SH-SY5Y (cell line): ENCODE data around the gene ADNP.

Experiments used
- GATA2 ChIP-seq: IDR thresholded peaks from 2 replicates; pipeline ENCODE4 v1.6.1; 2011; ENCODE audit warnings: mild to moderate bottlenecking, low read depth, low read length
- GATA3 ChIP-seq: IDR thresholded peaks from 2 replicates; pipeline ENCODE4 v1.6.1; 2011; ENCODE audit warnings: low read depth, mild to moderate bottlenecking, low read length, moderate library complexity

Gene ADNP

GRCh38 chr20:50921803-50922501, 9.3 kb downstream of the ADNP start:
- TF ChIP-seq GATA2 (no peak), GATA3 (no peak)

GRCh38 chr20:50920997-50921396, 10.2 kb downstream of the ADNP start:
- TF ChIP-seq GATA2 (no peak), GATA3 (no peak)

- no peak for TF ChIP-seq GATA3
- no peak for TF ChIP-seq GATA2
These were observed 11.7 kb downstream of the ADNP start for GRCh38 chr20:50919567-50919966.

- TF ChIP-seq GATA2 (no peak), GATA3 (no peak)
These were observed 12.8 kb downstream of the ADNP start for GRCh38 chr20:50918403-50918802.

GRCh38 chr20:50916934-50917333, 14.3 kb downstream of the ADNP start:
- TF ChIP-seq GATA3 (no peak), GATA2 (no peak)

- TF ChIP-seq GATA2 = no peak
- no peak for TF ChIP-seq GATA3
These were observed 15.0 kb downstream of the ADNP start for GRCh38 chr20:50916257-50916656.

GRCh38 chr20:50915424-50915823, 15.8 kb downstream of the ADNP start:
- TF ChIP-seq GATA3 = no peak
- TF ChIP-seq GATA2 = no peak

GRCh38 chr20:50913690-50914375, 17.4 kb downstream of the ADNP start:
- TF ChIP-seq GATA2 (no peak), GATA3 (no peak)

GRCh38 chr20:50911716-50912115, 19.5 kb downstream of the ADNP start:
- TF ChIP-seq GATA2 = no peak
- TF ChIP-seq GATA3 = no peak

- TF ChIP-seq GATA3 (peak; percentile 45; the same call in 1 of the 2 replicates), GATA2 (no peak)
These were observed 20.2 kb downstream of the ADNP start for GRCh38 chr20:50911030-50911429.

GRCh38 chr20:50909413-50909812, 21.8 kb downstream of the ADNP start:
- TF ChIP-seq GATA2 = no peak
- TF ChIP-seq GATA3 = no peak

GRCh38 chr20:50904067-50904570, 27.1 kb downstream of the ADNP start:
- TF ChIP-seq GATA3 (no peak), GATA2 (no peak)

- TF ChIP-seq GATA2 = no peak
- TF ChIP-seq GATA3 = no peak
These were observed 27.7 kb downstream of the ADNP start for GRCh38 chr20:50903353-50904051.

GRCh38 chr20:50901301-50901700, 29.9 kb downstream of the ADNP start:
- TF ChIP-seq GATA3 = no peak
- no peak for TF ChIP-seq GATA2
